HEK293T (cell line): ENCODE results near the gene TBC1D22A.

ENCODE experiments used
- BHLHE40 ChIP-seq: fragments of 450-650 bp; IDR thresholded peaks from 2 replicates; pipeline ENCODE4 v1.6.1; 2016; ENCODE audit warnings: mild to moderate bottlenecking, moderate library complexity, borderline replicate concordance
- ELF4 ChIP-seq: fragments of 450-650 bp; IDR thresholded peaks from 2 replicates; pipeline ENCODE4 v1.6.1; 2017; ENCODE audit warnings: antibody characterized with exemption
- FOXK2 ChIP-seq: fragments of 450-650 bp; IDR thresholded peaks from 2 replicates; pipeline ENCODE4 v1.6.1; 2016; ENCODE audit warnings: mild to moderate bottlenecking
- FOXM1 ChIP-seq: fragments of 450-650 bp; IDR thresholded peaks from 2 replicates; pipeline ENCODE4 v1.6.1; 2017; ENCODE audit warnings: mild to moderate bottlenecking, borderline replicate concordance
- HDGF ChIP-seq: fragments of 450-650 bp; IDR thresholded peaks from 2 replicates; pipeline ENCODE4 v1.6.1; 2017; ENCODE audit warnings: antibody characterized with exemption, borderline replicate concordance
- L3MBTL2 ChIP-seq: fragments of 450-650 bp; conservative IDR thresholded peaks from 2 replicates; pipeline ENCODE4 v1.6.1; 2016; ENCODE audit warnings: mild to moderate bottlenecking
- LEF1 ChIP-seq: fragments of 450-650 bp; IDR thresholded peaks from 2 replicates; pipeline ENCODE4 v1.6.1; 2017; ENCODE audit warnings: mild to moderate bottlenecking, borderline replicate concordance
- SP1 ChIP-seq: fragments of 450-650 bp; IDR thresholded peaks from 2 replicates; pipeline ENCODE4 v1.6.1; 2017
- SUZ12 ChIP-seq: fragments of 450-650 bp; IDR thresholded peaks from 2 replicates; pipeline ENCODE4 v1.6.1; 2016; ENCODE audit warnings: mild to moderate bottlenecking

GRCh38 chr22:46976143-46976542 is 213.7 kb downstream of the TBC1D22A start:
- TF ChIP-seq ELF4 (no peak), SUZ12 (no peak), FOXK2 (no peak), FOXM1 (no peak), BHLHE40 (no peak), SP1 (no peak), HDGF (no peak), L3MBTL2 (no peak), LEF1 (no peak)
